Measurements from ENCODE around the gene MAP7.
"Not testable (repeated sequence)": the region's sequence is repeated elsewhere in the genome, so short reads cannot be mapped to it uniquely, and the experiment has no call there.

Gene MAP7

DNA sequence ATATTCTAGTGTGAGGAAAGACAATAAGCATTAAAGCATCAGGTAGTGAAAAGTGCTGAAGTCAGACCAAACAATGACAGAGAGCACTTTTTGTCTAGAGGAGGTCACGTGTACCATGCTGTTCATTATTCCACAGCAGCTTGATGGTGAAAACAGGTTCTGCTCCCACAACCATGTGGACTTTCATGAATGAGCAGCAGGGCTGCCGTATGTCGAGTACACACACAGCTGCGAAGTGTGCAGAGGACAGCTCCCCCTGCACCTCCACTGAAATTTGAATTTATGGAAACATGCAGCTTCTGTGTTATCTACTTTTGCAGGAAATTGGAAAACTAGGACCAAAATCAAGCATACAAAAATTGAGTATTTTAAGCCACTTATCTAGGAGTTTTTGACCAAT, 85.3 kb downstream of the MAP7 start:
- no peak for DNase-seq

GRCh38 chr6:136464148-136464547, 86.1 kb downstream of the MAP7 start:
- DNase-seq, result no peak

- no peak for DNase-seq
Measured at GRCh38 chr6:136463743-136464142, 86.5 kb downstream of the MAP7 start.

- no peak for DNase-seq
Measured at GRCh38 chr6:136446579-136447187, 103.5 kb downstream of the MAP7 start.

DNA sequence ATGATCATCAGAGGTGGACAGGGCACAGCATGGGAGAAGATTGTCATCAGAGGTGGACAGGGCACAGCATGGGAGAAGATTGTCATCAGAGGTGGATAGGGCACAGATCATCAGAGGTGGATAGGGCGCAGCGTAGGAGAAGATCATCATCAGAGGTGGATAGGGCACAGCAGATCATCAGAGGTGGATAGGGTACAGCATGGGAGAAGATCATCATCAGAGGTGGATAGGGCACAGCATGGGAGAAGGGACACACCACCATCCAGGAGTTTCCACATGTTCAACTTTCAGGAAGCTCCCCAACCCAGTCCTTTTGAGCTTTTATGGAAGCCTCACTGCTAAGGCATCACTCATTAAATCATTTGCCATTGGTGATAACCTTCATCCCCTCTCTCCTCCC, 104.1 kb downstream of the MAP7 start:
- no peak for DNase-seq

GRCh38 chr6:136445063-136445462, 105.2 kb downstream of the MAP7 start:
- no peak for DNase-seq

DNA sequence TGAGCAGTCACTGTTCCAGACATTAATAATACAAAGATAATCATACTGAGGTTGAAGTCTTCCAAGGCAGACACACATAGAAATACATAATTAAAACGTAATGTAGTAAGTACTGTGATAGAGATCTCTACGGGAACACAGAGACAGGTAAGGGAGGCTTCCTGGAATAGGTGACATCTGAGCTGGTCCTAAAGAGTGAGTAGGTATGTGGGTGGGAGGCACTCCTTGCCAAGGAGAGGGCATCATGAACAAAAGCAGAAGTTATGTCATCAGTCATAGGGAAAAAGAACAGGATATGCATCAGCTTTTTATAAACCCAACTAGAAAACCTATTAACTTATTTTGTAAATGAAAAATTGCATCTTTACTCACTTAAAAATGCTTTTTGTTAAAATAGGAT, 110.0 kb downstream of the MAP7 start:
- DNase-seq, result no peak

DNA sequence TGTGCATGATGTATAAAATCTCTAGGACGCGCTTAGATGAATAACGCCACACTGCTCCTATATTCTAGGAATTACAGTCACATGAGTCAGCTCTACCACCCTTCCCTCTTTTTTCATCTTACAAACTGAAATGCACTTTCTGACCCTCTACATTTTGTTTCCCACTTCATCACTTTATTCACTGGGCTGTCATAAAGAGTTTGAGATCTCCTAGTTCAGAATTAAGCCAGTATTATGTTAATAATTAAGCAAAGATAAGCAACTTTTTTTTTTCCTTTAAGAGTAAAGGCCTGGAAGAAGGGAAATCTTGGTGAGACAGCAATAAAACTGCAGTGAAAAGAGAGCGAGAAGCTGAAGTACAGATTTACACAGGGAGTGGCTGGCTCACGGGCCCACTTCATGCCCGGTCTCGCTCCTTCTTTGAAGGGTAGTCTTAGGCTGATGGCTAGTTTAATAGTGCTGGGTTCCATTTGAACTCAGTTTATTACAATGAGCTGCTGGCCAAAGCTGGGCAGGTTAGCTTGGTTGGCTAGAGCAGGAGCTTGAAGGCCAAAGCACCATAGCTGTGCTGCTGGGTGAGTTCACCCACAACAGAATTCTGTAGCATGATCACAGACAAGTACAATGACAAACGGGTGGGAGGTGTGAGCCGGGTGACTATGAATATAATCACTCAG, 110.6 kb downstream of the MAP7 start:
- no peak for DNase-seq

- DNase-seq, result no peak
Measured at GRCh38 chr6:136438441-136438840, 111.8 kb downstream of the MAP7 start.

DNA sequence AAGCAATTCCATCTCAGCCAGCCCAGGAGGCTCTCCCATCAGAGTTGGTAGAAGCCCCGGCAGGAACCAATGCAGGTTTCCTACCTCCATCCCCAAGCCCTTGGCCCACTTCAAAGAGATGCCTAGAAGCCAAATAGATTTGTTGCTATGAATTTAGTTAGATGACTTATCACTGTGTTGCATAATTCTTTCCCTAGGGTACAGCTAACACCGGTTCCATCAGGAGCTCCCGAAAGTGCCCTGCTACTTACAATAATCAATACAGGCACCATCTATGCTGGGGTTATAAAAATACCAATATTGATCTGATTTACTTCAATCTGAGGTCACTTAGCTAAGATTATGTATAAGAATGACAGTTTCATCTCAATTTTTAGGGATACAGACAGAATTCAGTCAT, 113.0 kb downstream of the MAP7 start:
- no peak for DNase-seq

DNA sequence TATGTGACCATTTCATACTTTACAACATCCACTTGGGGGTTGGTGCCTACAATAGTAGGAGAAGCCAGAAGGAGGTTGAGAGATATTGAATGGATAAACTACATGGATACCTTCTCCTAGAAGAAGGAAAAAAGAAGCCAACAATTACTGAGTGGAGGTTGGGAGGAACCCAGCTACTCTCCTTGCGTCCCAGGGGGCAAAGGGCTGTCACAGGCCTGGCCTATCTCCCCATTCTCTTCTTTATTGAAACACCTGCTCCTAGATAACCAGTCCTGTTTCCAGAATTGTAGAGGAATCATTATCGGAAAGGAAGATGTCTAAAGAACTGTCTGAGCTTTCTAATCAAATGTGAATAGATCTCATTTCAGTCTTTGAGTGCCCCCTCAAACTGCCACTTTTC, 115.1 kb downstream of the MAP7 start:
- no peak for DNase-seq

DNA sequence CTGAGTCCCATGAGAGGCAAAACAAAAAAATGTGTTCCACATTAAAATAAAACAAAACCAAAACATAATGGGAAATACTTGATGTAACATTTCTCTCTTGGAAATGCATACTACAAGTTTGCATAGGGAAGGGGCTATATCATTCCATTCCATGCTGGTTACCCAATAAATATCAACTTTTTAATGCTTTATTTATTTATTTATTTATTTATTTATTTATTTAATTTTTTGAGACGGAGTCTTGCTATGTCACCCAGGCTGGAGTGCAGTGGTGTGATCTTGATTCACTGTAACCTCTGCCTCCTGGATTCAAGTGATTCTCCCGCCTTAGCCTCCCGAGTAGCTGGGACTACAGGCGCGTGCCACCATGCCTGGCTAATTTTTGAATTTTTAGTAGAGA, 118.9 kb downstream of the MAP7 start:
- DNase-seq, result not testable (repeated sequence)

DNA sequence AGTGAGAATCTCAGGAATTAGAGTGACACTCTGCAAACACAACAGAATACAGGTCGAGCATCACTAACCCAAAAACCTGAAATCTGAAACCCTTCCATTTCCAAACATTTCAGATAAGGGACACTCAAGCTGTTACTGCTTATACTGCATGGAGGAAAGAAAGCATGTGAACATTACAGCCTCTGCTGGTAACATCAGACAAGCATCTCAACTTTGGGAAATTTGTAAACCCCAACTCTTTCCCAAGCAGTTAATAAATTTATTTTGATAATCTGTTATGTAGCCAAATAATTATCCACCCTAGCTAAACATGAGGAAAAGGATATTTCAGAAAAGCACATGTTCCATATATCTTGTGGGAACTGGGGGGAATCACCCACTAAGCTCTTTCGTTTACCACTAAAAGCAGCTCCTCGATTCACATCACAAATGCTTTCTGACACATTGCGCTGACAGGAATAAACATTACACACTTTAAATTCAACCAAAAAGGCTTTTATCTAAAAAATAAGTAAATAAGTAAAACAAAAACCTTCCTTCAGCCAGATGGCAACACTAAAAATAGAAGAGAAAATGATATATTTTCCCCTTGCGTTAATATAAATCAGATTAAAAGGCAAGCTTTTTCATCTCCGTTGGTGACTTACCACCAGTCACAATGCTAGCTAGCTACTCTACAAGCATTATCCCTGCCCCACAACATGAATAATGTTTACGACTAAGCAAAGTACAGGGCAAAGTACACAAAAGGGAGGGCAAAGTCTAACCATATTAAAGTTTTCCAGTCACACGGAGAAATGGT, 120.8 kb downstream of the MAP7 start:
- DNase-seq, result no peak

DNA sequence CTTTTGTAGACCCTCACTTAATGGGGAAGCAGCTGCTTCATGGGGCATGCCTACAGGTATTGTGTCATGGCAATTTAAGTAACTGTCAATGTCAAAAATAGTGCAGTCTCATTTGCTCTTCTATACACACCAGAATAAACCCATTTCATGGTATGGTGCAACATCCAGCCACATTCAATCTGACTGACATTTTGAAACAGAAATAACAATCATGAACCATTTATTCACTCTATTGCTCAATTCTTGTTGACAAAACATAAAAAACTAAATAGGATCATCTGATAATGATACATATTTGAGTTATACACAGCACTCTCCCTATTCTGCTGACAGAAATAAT, 122.9 kb downstream of the MAP7 start:
- DNase-seq, result no peak

DNA sequence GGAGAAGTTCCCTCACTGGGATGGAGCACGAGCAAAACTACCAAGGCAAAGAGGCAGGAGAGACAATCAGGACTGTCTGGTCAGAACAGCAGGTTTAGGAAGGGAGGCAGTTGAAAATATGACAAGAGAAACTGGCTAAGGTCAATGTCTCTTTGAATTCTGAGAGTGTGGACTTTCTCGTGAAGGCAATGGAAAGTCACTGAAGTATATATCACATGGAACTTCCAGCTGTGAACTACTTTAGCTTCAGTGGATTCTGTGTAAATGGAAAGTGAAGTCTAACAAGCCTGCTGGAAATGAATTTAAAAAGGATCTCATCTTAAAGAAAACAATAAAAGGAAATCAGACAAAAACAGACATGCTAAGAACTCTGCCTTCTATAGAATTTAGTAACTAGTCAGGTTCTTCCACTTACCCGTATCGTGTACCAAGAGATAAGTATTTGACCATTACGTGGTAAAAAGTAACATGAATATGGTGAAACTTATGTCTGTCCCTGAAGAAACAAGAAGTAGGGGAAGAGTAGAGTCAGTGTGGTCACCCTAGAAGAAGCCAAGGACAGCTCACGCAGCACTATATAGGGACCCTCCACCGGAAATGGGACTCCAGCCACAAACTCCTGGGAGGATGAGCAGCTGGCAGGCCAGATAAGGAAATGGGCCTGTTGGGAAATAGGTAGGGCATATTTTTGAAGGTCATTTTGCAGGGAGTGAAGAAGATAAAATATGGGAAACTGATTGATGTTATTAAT, 123.4 kb downstream of the MAP7 start:
- no peak for DNase-seq

DNA sequence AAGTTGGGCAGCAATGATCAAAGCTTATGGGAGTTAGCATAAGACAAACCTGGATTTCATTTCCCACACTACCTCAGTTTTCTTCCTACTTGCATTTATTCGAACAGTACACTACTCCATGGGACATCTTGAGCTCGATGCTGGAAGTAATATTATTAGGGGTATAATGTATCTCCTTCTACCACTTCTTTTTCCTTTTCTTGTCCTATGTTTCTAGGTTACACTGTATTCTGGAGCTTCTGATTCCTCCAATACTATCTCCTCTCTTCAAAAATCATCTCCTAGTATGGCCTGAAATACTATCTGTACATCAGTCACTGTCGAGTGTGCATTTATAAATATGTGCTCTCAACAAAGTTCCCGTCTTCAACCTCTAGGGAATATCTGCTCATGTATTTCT, 124.4 kb downstream of the MAP7 start:
- no peak for DNase-seq

DNA sequence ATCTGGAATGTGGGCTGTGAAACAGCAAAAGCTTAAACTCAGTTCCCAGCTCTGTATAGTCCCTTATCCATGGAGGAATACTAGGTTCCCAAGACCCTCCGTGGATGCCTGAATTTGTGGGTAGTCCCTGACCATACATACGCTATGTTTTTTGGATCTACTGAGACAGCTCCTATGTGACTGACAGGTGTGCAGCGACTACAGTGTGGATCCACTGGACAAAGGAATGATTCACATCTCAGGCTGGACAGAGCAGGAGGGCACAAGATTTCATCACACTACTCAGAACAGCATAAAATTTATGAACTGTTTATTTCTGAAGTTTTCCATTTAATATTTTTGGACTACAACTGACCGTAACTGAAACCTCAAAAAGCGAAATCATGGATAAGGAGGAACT, 125.3 kb downstream of the MAP7 start:
- no peak for DNase-seq

DNA sequence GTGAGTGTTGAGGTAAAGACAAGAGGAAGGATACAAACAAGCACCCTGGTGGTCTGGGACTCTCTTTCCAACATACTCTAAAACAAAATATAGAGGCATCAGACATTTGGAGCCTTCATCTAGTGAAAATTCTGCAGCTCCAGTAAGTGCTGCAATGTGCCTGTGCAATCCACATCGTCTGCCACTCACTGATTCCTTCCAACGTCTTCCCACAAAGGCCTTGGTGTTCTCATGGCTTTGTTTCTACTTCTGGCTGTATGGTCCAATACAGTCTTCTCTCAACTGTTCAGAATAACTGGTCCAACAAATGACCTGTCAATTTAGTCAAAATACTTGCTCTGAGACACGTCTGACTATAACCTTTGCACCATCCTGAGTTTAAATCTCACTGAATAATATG, 125.8 kb downstream of the MAP7 start:
- DNase-seq, result no peak

- DNase-seq, result no peak
Measured at GRCh38 chr6:136421537-136422158, 128.6 kb downstream of the MAP7 start.

DNA sequence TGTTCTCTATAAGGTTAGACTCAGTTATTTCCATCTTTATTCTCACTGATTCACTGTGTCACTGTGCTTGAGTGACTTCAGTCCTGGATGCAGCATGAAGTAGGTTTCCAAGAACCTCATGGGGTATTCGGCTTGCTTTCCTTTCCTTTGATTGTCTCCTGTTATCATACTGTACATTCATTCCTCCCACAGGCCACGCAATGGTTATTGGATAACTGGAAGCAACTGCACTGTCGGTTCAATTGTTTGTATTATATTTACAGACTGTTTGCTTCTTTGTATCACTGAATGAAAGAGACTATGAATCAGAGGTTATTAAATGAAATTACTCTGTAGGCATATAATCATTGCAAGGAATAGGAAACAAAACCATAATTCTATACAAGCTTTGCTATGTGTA, 129.4 kb downstream of the MAP7 start:
- no peak for DNase-seq

- DNase-seq, result no peak
Measured at GRCh38 chr6:136415351-136416007, 134.7 kb downstream of the MAP7 start.

- no peak for DNase-seq
Measured at GRCh38 chr6:136412410-136412809, 137.8 kb downstream of the MAP7 start.
